Activated T-cell treated with anti-CD3 and anti-CD28 coated beads for 1 hour (primary cell): ENCODE measurements around the gene MRPS25.
"Not testable (repeated sequence)": the region's sequence is repeated elsewhere in the genome, so short reads cannot be mapped to it uniquely, and the experiment has no call there.

Source experiments
- DNase-seq: peaks from one replicate; pipeline ENCODE4 v3.0.0-alpha.2; 2020; ENCODE audit warnings: low read depth

Gene MRPS25

DNA sequence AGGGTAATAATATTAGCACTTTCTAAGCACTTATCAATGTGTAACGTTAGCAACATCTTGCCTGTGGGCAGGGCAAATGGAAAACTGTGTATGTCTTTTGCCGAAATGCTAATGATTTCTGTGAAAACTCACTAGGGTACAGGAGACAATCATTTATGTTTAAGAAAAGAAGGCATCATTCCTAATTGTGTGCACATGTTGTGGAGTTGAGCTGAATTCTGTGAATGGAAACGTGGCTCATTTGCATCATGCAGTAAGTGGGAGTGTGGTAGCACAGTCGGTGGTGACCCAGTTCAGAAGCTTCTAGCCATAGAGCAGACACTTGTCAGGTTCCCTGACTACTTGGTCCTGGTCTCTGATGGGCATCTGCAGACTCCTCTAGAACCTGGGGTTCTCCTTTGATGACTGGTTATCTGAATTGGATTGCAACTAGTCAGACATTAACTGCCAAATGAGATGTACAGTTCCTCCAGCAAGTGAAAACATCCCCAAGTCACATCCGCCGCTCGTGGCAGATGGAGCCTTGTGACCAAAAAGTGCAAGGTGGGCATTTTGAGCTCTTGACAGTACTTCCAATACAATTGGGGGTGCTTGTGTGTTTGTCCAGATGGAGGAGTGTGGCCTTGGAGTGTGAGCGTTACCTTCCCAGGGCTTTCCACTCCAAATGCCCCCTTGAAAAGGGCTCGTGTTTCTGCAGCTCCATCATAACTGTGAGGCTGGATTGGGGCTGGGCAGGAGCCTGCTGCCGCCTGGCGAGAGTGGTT is 21.5 kb downstream of the MRPS25 start:
- no peak for DNase-seq

DNA sequence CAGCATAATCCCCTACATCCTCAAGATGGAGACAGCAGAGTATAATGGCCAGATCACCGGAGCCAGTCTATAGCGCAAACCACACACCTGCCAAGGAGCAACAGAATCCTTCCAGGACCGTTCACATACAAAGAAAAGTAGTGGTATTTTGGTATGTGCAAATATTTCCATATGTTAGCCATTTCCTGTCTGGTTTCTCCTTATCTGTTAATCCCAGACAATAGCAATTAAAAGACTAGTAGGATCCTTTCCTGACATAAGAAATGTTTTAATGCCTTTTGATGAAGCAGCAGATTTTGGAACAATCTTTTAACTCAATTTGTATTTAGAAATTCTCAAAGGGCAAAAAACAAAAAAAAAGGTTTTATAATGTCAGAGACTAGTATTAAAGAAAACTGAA is 22.2 kb downstream of the MRPS25 start:
- DNase-seq = no peak

DNA sequence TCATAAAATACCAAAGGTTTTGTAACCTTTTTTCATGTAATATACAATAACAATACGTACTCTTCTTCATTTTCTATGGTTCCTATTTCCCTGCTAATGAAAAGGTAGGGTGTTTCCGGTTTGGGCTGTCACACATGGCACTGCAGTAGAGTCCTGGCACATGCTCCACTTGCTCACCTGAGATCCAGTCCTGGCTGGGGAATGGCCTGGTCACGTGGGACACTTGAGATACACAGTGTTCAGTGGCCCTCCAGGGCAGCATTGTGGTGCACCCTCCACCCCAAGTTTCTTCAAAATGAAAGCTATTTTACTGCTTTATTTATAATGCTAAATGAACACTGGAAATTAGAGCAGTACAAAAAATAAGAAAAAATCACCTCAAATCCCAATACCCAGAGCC is 23.2 kb downstream of the MRPS25 start:
- no peak for DNase-seq

DNA sequence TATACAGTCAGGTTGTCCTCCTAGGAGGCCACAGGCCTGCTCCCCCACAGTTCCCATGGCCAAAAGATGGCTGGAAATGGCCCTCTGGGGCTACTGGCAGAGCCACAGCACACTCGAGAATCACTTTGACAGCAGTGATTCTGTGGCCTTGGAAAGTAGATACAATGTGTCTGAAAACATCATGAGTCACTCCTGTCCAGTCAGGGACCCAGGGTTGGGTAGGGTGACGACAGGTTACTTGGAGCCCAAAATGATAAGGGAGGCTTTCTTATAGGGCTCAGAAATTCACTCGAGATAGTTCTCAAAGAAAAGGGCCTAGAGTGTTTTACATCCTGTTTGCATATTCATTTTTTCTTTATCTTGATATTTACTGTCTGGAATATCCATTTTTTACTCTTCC is 24.3 kb downstream of the MRPS25 start:
- no peak for DNase-seq

DNA sequence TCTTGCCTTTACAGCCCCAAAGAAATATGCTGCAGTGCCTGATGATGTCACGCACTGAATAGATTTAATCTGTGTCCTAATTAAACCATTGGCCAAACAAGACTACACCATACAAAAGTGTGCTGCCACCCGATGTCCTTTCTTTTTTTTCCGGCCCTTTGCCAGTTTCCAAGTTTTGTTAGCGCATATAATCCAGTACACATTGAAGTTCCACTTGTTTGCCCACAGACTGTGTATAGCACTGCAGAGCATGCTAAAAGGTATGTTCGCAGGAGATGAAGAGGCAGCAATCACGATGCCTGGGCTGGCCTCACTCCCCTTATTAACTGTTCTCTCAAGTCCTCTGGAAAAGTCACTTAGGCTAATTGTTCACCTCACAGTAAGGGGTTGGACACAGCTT is 26.8 kb downstream of the MRPS25 start:
- DNase-seq = no peak

DNA sequence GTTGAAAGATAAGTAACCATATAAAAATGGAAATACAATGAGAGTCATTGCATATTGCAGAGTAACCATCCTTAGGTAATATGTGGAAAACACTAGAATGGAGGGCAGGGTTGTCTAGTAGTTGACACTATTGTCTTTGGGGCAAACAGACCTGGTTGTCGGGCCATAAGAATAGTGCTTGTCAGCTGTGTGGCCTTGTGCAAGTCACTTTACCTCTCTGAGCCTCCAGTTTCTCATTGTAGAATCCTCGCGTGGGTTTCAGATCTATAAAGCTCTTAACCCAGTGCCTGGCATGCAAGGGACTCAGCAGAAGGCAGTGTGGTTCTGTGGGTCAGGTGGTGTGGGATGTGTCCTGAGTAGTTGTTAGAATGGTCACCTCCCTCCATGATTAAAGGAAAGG is 32.0 kb downstream of the MRPS25 start:
- no peak for DNase-seq

DNA sequence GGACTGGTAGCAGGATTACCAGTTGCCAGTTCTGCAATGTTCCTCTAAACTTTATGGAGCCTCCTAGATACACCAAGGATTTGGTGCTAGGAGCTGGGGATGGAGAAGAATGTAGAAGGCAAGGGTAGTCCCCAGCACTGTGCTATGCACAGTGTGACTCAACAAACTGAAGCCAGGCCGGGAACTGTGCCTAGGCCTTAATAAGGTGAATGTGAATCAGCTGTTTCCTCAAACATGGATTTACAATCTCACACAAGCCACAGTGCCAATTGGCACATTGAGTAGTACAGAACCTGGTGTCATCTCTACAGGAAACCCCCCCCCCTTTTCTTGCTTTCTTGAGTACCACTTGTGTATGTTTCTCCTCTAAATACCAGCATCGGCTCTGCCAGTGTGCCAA is 32.5 kb downstream of the MRPS25 start:
- DNase-seq = no peak

DNA sequence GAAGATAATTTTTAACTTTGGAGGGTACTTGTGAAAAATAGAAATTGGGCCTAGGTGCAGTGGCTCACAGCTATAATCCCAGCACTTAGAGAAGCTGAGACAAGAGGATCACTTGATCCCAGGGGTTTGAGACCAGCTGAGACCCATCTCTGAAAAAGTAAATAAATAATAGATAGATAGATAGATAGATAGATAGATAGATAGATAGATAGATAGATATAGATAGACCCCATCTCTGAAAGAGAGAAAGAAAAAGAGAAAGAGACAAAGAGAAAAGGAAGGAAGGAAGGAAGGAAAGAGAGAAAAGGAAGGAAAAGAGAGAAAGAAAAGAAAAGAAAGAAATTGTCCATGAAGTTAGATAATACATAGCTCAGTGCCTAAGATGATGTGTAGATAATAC is 35.5 kb downstream of the MRPS25 start:
- DNase-seq = no peak

DNA sequence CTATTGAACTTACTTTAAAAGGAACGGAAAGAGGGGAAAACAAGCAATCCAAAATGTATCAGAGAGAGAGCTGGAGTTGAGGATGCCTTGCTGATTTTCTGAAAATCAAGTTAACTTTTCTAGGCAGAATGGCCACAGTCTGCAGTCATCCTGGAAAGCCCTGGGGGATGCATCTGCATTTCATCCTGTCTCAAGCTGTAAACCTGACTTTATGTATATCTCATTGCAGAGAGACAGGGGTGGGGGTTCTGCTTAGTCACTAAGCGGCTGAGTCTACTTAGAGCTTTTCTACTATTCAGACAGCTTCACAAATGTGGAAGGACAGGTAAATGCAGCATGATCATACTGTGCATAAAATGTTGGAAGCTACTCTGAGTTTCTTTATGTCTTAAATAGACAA is 41.4 kb downstream of the MRPS25 start:
- DNase-seq = no peak

DNA sequence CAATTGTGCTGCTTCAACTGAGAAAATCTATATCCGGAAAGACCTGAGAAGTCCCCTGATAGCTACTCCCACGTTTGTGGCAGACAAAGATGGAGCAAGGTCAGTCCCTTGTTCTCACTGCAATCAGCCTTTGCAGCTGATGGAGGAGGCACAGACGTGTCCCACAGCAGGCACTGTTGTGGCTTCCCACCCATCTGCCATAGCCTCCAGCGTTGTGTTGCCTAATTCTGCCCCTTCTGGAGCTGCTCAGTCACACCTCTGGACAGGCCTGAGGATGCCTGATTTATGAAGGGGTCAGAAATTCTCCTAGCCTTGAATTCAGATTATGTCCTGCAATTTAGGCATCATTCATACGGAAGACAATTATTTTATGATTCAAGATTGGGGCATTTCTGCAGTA is 41.9 kb downstream of the MRPS25 start:
- DNase-seq = no peak

DNA sequence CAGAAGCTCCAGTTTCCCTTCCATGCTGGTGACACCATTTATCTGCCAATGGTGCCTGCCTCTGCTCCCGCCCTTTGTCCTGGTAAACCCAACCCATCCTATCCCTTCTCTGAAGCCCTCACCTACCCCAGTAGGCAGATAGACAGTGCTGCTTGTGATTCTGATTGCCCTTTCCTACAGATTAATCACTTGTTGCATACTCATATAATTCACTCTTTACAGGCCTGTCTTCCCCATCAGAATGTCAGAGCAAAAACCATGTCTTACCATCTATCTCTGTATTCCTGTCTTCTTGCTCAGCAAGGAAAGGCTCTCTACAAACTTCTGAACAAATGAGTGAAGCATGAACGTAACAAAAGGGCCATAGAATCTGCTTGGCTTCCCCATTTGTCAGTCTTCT is 47.9 kb downstream of the MRPS25 start:
- DNase-seq = no peak

DNA sequence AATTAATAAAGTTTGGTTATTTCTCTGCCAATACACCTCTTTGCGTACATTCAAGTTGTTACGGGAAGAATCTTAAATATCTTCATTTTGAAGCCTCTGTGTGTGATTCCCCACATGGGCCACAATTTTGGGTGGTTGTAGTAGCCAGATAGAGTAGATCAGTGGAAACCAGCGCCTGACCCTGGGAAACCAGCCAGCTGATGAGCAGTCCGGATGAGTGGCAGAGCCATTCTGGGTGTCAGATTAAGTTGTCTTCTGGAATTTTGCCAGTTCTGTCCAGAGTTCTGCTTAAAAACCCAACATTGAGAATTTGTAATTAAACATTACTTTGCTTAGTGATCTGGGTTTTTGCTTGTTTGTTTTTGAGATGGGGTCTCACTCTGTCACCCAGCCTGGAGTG is 49.7 kb downstream of the MRPS25 start:
- no peak for DNase-seq

DNA sequence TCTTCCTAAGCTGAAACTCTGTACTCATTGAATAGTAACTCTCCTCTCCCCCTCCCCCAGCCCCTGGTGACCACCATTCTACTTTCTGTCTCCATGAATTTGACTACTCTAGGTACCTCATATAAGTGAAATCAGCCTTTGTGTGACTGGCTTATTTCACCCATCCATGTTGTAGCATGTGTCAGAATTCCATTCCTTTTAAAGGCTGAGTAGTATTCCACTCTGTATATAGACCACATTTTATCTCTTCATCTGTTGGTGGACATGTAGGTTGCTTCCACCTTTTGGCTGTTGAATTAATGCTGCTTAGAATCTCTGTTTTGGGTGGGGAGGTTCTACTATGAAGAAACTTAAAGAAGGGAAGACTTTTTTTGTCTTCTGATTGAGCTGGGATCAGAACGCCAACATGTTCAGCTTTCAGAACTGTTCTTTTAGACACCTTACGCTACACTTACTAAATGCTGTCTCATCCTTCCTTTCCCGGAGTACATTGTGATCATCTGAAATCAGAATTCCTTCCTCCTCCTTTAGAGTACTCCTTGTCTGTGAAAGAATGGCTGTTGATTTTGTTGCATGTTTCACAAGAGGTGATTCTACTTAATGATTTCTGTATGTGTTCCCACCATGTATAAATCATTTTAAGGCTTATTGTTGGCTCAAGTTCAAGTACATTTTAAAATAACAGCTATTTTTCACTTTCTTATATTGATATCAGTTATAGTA is 50.3 kb downstream of the MRPS25 start:
- no peak for DNase-seq

DNA sequence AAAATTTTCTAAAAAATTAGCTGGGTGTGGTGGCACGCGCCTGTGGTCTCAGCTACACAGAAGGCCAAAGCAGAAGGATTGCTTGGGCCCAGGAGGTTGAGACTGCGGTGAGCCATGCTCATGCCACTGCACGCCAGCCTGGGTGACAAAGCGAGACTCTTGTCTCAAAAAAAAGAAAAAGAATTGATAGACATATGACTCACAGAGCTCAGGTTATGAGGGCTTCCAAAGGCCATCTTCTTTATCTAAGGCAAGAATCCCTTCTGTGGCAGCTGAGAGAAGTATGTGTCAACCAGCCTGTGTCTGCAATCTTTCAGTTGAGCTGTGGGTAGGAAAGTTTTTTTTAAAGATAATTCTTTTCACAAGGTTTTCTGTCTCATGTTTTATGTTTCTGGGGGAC is 53.9 kb downstream of the MRPS25 start:
- no peak for DNase-seq

DNA sequence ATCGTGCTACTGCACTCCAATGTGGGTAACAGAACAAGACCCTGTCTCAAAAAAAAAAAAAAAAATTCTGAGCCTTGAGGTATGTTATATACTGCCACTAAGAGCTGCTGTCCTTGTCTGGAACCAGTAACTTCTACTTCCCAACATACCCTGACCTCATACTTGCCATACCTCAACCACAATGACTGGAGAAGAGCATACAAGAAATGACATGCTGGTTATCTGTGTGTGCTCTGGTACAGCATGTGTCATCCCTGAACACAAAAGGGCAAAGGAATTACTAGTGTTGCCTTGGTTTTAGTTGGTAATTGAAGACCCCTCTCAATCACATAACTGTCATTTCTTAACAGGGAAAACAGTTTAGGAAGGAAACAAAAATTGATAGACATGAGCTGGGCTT is 54.5 kb downstream of the MRPS25 start:
- no peak for DNase-seq

DNA sequence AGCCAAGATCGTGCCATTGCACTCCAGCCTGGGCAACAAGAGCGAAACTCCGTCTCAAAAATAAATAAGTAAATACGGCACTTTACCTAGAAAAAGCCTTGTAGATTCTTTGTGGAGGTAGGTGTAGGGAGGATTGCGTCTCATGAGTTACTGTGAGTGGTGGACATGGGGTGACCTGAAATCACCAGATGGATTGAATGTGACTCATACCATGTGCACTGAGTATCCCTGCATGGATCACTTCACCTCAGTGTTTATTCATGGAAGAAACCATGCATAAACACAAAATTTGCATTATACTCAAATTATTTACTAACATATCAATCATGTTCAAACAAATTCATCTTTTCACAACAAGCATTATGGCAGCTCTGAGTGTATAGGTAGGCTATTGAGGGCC is 55.9 kb downstream of the MRPS25 start:
- DNase-seq = no peak

DNA sequence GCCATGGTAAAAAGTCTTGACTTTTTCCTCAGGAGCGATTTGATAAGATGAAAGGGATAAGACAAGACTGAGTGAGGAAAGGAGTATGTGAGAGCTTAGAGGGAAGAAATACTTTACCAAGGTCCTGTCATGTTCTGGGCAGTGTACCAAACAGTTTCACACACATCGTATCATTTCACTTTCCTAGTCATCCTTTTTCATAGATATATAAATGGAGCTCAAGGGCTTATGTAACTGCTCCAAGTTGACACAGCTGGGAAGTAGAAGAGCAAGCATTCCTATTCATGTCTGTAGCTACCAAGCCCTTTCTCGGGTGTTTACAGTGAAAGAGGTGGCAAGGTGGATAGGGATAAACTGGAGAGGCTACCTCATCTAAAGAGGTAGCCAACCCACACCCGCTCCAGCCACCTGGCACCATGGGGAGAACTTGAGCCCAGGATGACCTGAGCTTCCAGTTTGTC is 57.4 kb downstream of the MRPS25 start:
- no peak for DNase-seq

DNA sequence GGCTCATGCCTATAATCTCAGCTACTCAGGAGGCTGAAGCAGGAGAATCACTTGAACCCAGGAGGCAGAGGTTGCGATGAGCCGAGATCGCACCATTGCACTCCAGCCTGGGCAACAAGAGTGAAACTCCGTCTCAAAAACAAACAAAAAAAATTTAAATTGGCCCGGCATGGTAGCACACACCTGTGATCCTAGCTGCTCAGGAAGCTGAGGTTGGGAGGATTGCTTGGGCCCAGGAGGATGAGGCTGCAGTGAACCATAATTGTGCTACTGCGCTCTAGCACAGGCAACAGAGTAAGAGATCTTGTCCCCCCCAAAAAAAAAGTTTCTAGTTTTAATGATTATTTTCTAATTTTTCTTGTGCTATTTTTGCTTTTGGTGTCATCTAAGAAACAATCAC is 65.9 kb downstream of the MRPS25 start:
- DNase-seq = not testable (repeated sequence)
